DMS53 (cell line): ENCODE data around the gene DHRS12.

ENCODE experiments used
- DNase-seq: peaks from one replicate; lab custom pipeline; 2025; lab: John Stamatoyannopoulos, UW

The DHRS12 gene

DNA sequence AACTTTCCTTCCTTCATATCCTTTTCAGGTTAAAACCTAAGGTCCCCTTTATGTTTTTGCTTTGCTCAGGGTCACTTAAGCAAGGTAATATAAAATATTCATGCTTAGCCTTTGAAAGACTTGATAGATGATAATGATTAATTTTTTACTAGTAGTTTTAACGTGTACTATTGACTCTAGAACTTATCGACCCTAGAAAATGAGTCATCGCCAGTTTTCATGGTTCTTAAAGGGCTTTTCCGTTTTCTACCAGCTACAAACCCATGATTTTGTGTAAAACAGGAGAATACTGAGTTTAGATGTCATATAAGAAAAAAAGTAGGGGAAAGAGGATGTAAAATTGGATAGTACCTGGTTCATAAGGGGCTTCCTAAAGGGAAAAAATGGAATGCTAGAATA lies 75.7 kb downstream of the DHRS12 start:
- DNase-seq, result no peak

DNA sequence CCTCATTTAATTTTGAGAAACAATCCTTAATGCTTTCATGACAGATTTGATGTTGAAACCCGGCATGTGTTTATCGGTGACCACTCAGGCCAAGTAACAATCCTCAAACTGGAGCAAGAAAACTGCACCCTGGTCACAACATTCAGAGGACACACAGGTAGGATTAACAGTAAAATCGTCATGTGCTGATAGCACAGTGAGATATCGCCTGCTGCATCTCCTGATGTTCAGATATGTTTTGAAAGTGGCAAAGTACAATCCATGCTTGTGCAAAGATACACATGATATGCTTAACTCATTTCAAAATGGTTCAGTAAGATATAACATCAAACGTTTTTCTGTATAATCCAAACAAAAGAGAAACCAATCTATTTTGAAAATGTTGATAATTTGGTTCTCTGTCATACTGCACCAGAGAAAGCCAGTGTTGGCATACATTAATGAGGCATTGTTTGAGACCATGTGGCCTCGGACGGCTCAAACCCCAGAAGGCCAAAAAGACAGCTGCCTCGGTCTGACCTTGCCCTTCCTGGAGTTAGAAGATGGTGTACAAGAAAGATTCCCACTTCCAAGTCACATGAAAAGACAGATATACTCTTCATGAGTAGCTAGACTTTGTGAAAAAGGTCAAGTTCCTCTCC lies 76.2 kb downstream of the DHRS12 start:
- no peak for DNase-seq

DNA sequence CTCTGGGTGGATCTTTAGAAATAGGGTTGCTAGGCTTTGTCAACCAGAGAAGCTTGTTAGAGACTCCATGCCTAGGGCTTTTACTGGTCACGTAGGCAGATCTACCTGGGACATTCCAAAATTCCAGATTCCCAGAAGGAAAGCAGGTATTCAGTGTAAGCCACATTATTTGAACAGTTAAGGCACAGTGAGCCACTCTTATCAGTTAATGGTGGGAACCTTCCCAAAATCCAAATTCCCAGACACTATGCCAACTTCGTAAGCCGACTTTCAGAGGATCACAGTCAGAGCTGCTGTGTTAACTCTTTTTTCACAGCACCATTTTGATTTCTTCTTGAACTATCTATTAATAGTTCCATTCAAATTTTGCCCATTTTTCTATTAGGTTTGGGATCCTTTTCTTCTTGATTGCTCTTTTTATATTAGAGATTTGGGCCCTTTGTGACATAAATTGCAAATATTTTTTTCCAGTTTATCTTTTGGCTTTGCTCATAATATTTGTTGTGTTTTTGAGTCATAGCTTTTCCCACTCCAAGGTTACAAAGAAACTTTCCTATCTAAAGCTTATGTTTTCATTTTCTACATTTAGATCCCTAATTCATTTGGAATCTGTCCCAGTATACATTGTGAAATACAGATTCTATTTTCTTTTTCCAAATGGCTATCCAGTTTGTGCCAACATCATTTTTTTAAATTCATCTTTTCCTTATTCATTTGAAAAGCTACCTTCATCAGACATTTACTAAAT lies 77.3 kb downstream of the DHRS12 start:
- no peak for DNase-seq

DNA sequence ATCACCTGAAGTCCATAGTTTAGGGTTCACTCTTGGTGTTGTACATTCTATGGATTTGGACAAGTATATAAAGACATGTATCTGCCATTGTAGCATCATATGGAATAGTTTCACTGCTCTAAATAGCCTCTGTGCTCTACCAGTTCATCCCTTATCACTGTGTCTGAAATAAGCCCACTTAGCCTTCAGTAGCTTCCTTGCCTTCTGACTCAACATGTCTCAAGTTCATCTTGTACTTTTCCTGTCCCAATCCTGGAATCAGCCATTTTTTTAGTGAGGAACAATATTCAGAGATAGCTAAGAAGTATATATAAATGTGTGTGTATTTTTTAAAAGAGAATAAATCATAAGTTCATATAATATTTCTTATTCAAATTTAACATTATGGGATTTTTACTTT lies 79.2 kb downstream of the DHRS12 start:
- DNase-seq, result no peak

DNA sequence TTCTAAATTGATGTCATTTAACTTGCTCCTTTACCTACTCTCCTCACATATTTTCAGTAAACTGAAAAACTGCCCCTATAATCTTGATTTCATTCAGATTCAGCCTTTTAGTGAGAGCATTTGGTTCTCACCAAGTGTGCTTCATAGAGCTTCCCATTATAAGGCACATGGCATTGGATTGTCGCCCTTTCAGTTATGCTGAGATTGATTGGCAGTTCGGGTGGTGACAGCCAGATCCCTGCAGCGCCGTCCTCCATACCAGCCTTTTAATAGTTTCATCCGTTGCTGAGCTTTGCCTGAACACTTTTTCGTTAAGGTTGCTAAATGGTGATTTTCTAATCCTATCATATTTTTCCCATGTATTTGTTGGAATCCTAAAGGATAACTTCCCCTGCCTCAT lies 80.4 kb downstream of the DHRS12 start:
- no peak for DNase-seq

DNA sequence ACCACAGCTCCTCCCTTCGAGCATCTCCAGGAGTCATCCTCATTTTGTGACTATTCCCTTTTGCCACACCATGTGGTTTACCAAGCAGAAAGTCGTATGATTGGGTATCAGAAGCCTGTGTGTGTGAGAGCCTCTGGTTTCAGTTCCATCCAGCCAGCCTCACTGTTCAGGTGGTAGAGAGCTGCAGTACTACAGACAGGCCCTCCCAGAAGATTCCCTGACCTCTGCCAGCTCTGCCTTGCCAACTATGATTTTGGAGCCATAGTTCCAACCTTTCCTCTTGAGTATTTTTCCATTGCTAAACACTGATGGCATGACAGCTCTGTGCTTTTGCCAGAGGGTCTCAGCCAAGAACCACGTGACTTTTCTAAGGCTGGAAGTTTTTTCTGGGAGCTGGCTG lies 82.5 kb downstream of the DHRS12 start:
- DNase-seq, result no peak

DNA sequence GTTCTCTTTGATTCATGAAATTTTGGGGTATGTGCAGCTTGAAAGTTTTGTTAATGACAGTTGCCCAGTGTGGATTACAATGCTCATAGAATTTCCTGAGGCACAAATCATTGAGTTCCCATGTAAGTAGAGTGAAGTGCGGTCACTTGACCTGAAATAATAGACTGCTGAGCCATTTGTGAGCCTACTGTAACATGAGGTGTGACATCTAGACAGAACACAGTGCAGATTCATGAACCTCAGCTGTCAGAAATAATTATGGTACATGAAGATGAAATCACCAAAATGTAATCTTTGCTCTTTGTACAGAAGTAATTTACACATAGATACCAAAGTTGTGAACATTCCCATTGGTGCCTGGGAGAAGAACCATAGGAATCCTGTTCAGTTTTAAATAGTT lies 84.6 kb downstream of the DHRS12 start:
- no peak for DNase-seq
